ENCODE data around the gene ZFAND3. TPM values are rescaled to one million over a fixed set of nuclear protein-coding genes. Genes with fewer than 3 reads are reported as not detected.

ZFAND3 gene
- polyA plus RNA-seq, 1 experiment, result 15.5 TPM

- no peaks in the 10 kb centered on the region for H3K9me3 ChIP-seq (ENCODE audit: control insufficient read depth, insufficient read depth, low read length)
- no peak overlapping the region for H3K4me3 ChIP-seq (ENCODE audit: low read depth, low read length)
- no peak overlapping the region for H3K27ac ChIP-seq (ENCODE audit: low read depth, low read length)
- TF ChIP-seq, protein P1, sequence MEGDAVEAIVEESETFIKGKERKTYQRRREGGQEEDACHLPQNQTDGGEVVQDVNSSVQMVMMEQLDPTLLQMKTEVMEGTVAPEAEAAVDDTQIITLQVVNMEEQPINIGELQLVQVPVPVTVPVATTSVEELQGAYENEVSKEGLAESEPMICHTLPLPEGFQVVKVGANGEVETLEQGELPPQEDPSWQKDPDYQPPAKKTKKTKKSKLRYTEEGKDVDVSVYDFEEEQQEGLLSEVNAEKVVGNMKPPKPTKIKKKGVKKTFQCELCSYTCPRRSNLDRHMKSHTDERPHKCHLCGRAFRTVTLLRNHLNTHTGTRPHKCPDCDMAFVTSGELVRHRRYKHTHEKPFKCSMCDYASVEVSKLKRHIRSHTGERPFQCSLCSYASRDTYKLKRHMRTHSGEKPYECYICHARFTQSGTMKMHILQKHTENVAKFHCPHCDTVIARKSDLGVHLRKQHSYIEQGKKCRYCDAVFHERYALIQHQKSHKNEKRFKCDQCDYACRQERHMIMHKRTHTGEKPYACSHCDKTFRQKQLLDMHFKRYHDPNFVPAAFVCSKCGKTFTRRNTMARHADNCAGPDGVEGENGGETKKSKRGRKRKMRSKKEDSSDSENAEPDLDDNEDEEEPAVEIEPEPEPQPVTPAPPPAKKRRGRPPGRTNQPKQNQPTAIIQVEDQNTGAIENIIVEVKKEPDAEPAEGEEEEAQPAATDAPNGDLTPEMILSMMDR (IDR thresholded peaks at IDR 0.05; ENCODE audit: low read depth, low read length), result no peak
- ChIA-PET CTCF (no interaction called here), POLR2A (interaction anchor here (0.6 kb wide), 1 partner anchor 924 kb away, joined by 3 read pairs; no protein-coding TSS in a partner anchor)
- H3K27me3 ChIP-seq (ENCODE audit: control insufficient read depth, insufficient read depth, low read length), result no peaks in the 10 kb centered on the region
- no peak for DNase-seq (ENCODE audit: low read depth, low spot score)
Measured at GRCh38 chr6:38062066-38062465, 242.5 kb downstream of the ZFAND3 start.

DNA sequence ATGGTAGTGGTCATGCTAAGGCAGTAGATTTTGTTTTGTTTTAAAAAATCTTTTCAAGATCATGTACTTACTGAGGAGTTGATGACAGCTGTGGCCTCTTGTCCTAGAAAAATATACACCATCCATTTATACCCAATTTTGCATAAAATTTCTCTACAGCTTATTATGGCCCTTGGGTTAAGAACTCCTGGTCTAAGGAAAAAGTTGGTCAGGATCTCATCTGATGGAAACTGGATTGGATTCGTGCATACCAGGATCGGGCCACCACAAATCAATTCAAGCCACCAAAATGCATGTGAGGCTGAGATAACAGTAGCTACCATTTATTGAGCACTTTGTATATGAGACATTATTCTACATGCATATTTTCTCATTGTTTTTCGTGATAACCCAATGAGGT lies 244.4 kb downstream of the ZFAND3 start:
- H3K27me3 ChIP-seq (ENCODE audit: control insufficient read depth, insufficient read depth, low read length), result no peaks in the 10 kb centered on the region
- TF ChIP-seq, protein P1 (IDR thresholded peaks at IDR 0.05; ENCODE audit: low read depth, low read length), result no peak
- H3K27ac ChIP-seq (ENCODE audit: low read depth, low read length), result no peak overlapping the region
- H3K9me3 ChIP-seq (ENCODE audit: control insufficient read depth, insufficient read depth, low read length), result no peaks in the 10 kb centered on the region
- no peak for DNase-seq (ENCODE audit: low read depth, low spot score)
- CTCF ChIA-PET, result no interaction called here
- POLR2A ChIA-PET, result no interaction called here
- no peak overlapping the region for H3K4me3 ChIP-seq (ENCODE audit: low read depth, low read length)

- Histone ChIP-seq H3K9me3 (ENCODE audit: control insufficient read depth, insufficient read depth, low read length) (no peaks in the 10 kb centered on the region), H3K27me3 (ENCODE audit: control insufficient read depth, insufficient read depth, low read length) (no peaks in the 10 kb centered on the region), H3K4me3 (ENCODE audit: low read depth, low read length) (no peak overlapping the region), H3K27ac (ENCODE audit: low read depth, low read length) (no peak overlapping the region)
- DNase-seq (ENCODE audit: low read depth, low spot score), result no peak
- CTCF ChIA-PET, result no interaction called here
- POLR2A ChIA-PET, result interaction anchor here (0.6 kb wide), 1 partner anchor 521 kb away, joined by 3 read pairs; no protein-coding TSS in a partner anchor
- TF ChIP-seq, protein P1 (IDR thresholded peaks at IDR 0.05; ENCODE audit: low read depth, low read length), result no peak
Measured at GRCh38 chr6:38064431-38064830, 244.9 kb downstream of the ZFAND3 start.

DNA sequence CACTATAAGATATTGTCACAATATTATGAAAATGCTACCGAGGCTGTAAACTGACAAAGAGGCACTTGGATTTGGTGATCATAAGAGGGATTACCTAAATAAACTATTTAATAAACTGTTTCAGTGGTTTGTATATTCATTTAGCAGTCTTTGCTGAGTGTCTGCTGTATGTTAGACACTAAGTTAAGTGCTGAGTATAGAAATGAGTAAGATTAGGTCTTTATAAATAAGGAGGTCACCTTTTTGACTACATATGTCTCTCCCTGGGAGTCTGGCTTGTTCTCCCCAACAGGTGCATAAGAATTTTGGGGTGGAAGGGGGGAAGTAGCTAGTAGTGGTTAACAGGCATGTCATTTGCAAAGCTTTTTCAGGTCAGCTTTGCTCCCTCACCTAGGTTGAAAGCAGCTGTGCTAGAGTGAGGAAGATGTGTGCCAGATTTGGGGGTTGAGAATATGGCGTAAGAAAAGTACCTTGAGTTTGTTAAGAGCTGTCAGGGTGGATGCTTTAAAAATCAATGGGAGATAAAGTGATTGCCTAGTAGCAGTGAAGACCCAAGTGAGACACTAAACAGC lies 246.3 kb downstream of the ZFAND3 start:
- H3K27me3 ChIP-seq (ENCODE audit: control insufficient read depth, insufficient read depth, low read length), result no peaks in the 10 kb centered on the region
- no peak for DNase-seq (ENCODE audit: low read depth, low spot score)
- POLR2A ChIA-PET, result interaction anchor here (0.7 kb wide), 1 partner anchor 15 kb away, joined by 3 read pairs; no protein-coding TSS in a partner anchor
- H3K27ac ChIP-seq (ENCODE audit: low read depth, low read length), result no peak overlapping the region
- no peaks in the 10 kb centered on the region for H3K9me3 ChIP-seq (ENCODE audit: control insufficient read depth, insufficient read depth, low read length)
- no peak overlapping the region for H3K4me3 ChIP-seq (ENCODE audit: low read depth, low read length)
- CTCF ChIA-PET, result interaction anchor here (0.5 to 1.4 kb wide), 2 partner anchors 54 to 428 kb away, joined by 3 to 6 read pairs; no protein-coding TSS in a partner anchor
- TF ChIP-seq, protein P1 (IDR thresholded peaks at IDR 0.05; ENCODE audit: low read depth, low read length), result no peak

GRCh38 chr6:38067263-38067980 lies 247.9 kb downstream of the ZFAND3 start:
- DNase-seq (ENCODE audit: low read depth, low spot score), result no peak
- ChIA-PET POLR2A (no interaction called here), CTCF (no interaction called here)
- Histone ChIP-seq H3K27me3 (ENCODE audit: control insufficient read depth, insufficient read depth, low read length) (no peaks in the 10 kb centered on the region), H3K9me3 (ENCODE audit: control insufficient read depth, insufficient read depth, low read length) (no peaks in the 10 kb centered on the region), H3K27ac (ENCODE audit: low read depth, low read length) (no peak overlapping the region), H3K4me3 (ENCODE audit: low read depth, low read length) (no peak overlapping the region)
- TF ChIP-seq, protein P1 (IDR thresholded peaks at IDR 0.05; ENCODE audit: low read depth, low read length), result no peak

All from AG04450 (cell line).